Neural cell (in vitro differentiated cells): Measurements from ENCODE around the gene ARFGEF3. TPM values are rescaled to one million over a fixed set of nuclear protein-coding genes. Genes with fewer than 3 reads are reported as not detected.
A peak's percentile ranks its signal among the peaks of the same experiment; 100 is the strongest.

Experiments
- H2AFZ ChIP-seq: fragments of 200-600, 300-800 bp; sonication (generic), shearing (Covaris generic); 2 replicates; pipeline ENCODE4 v1.6.0; 2014; ENCODE audit warnings: low read depth, mild to moderate bottlenecking, antibody characterized with exemption, low read length, moderate library complexity
- H3F3A ChIP-seq: fragments of 200-600 bp; shearing (Covaris generic); 2 replicates; pipeline ENCODE4 v1.6.1; 2016; ENCODE audit warnings: mild to moderate bottlenecking, moderate library complexity, mixed read lengths, antibody characterized with exemption, low read length; ENCODE audit not compliant: insufficient read depth, poor library complexity, severe bottlenecking
- H3K27ac ChIP-seq: fragments of 200-600, 300-800 bp; sonication (generic), shearing (Covaris generic); 2 replicates; pipeline ENCODE4 v1.5.1; 2014; ENCODE audit warnings: mild to moderate bottlenecking, low read length, moderate library complexity
- H3K27me3 ChIP-seq: fragments of 300-800, 200-600 bp; sonication (generic), shearing (Covaris generic); 2 replicates; pipeline ENCODE4 v1.6.0; 2014; ENCODE audit warnings: mild to moderate bottlenecking, low read depth, low read length, moderate library complexity; ENCODE audit not compliant: insufficient read depth
- H3K36me3 ChIP-seq: fragments of 300-800, 200-600 bp; sonication (generic), shearing (Covaris generic); 2 replicates; pipeline ENCODE4 v1.5.1; 2014; ENCODE audit warnings: mild to moderate bottlenecking, antibody characterized with exemption, low read length, moderate library complexity; ENCODE audit not compliant: insufficient read depth
- H3K4me2 ChIP-seq: fragments of 300-800, 200-600 bp; sonication (generic), shearing (Covaris generic); 2 replicates; pipeline ENCODE4 v1.6.0; 2014; ENCODE audit warnings: mild to moderate bottlenecking, low read length
- H3K4me3 ChIP-seq: fragments of 300-800, 200-600 bp; sonication (generic), shearing (Covaris generic); 2 replicates; pipeline ENCODE4 v1.5.1; 2014; ENCODE audit warnings: mild to moderate bottlenecking, low read length, moderate library complexity
- H3K79me2 ChIP-seq: fragments of 200-600 bp; shearing (Covaris generic); replicated peaks from 2 replicates; pipeline ENCODE4 v1.6.0; 2014; ENCODE audit warnings: mild to moderate bottlenecking, low read length, moderate library complexity; ENCODE audit not compliant: insufficient read depth
- H3K9ac ChIP-seq: fragments of 300-800, 200-600 bp; sonication (generic), shearing (Covaris generic); 2 replicates; pipeline ENCODE4 v1.6.1; 2016; ENCODE audit warnings: mild to moderate bottlenecking, low read length, mixed read lengths
- H3K9me2 ChIP-seq: fragments of 200-600 bp; shearing (Covaris generic); 2 replicates; pipeline ENCODE4 v1.6.1; 2016; ENCODE audit warnings: mild to moderate bottlenecking, low read length, mixed read lengths; ENCODE audit not compliant: insufficient read depth
- H3K9me3 ChIP-seq: fragments of 200-600, 300-800 bp; sonication (generic), shearing (Covaris generic); 2 replicates; pipeline ENCODE4 v1.6.1; 2016; ENCODE audit warnings: mild to moderate bottlenecking, mixed run types, low read length, moderate library complexity, mixed read lengths
- H4K20me1 ChIP-seq: fragments of 200-600 bp; shearing (Covaris generic); 2 replicates; pipeline ENCODE4 v1.6.1; 2016; ENCODE audit warnings: mild to moderate bottlenecking, mixed run types; ENCODE audit not compliant: insufficient read depth
- EP300 ChIP-seq: fragments of 450-650 bp; conservative IDR thresholded peaks from 2 replicates; pipeline ENCODE4 v1.6.1; 2014; ENCODE audit warnings: antibody characterized with exemption, mild to moderate bottlenecking, moderate library complexity; ENCODE audit not compliant: poor library complexity, severe bottlenecking
- EZH2 ChIP-seq: fragments of 200-600, 300-800 bp; shearing (Covaris generic), sonication (generic); IDR thresholded peaks from 2 replicates; pipeline ENCODE4 v1.6.1; 2014; ENCODE audit warnings: antibody characterized with exemption, low read length, borderline replicate concordance, mild to moderate bottlenecking; ENCODE audit not compliant: insufficient read depth, poor library complexity, severe bottlenecking
- MXI1 ChIP-seq: fragments of 450-650 bp; conservative IDR thresholded peaks from 2 replicates; pipeline ENCODE4 v1.6.1; 2014; ENCODE audit warnings: antibody characterized with exemption, mild to moderate bottlenecking; ENCODE audit not compliant: poor library complexity, severe bottlenecking
- POLR2AphosphoS5 ChIP-seq: IDR thresholded peaks from 2 replicates; pipeline ENCODE4 v1.6.1; 2012
- RAD21 ChIP-seq: fragments of 450-650 bp; conservative IDR thresholded peaks from 2 replicates; pipeline ENCODE4 v1.6.1; 2014; ENCODE audit warnings: antibody characterized with exemption, mild to moderate bottlenecking, moderate library complexity
- SMC3 ChIP-seq: fragments of 450-650 bp; conservative IDR thresholded peaks from 2 replicates; pipeline ENCODE4 v1.6.1; 2014; ENCODE audit warnings: antibody characterized with exemption, mild to moderate bottlenecking, moderate library complexity; ENCODE audit not compliant: poor library complexity
- TAF1 ChIP-seq: IDR thresholded peaks from 2 replicates; pipeline ENCODE4 v1.6.1; 2012; ENCODE audit warnings: low read depth
- polyA plus RNA-seq: library from polyadenylated mRNA; depleted of rRNA; stranded (reverse); fragments of >200 nt; gene quantifications from 2 replicates; pipeline ENCODE4 v1.2.3, GENCODE V29; 2014
- TF ChIP-seq, protein P1 (sequence below): fragments of 450-650 bp; IDR thresholded peaks from 2 replicates; pipeline ENCODE4 v1.5.1; 2014; ENCODE audit warnings: antibody characterized with exemption, mild to moderate bottlenecking, moderate library complexity; ENCODE audit not compliant: poor library complexity, severe bottlenecking
- TF ChIP-seq, protein P2 (sequence below): IDR thresholded peaks from 2 replicates; pipeline ENCODE4 v1.6.1; 2012; ENCODE audit warnings: borderline replicate concordance

ARFGEF3 gene
- polyA plus RNA-seq, 1 donor from 2014 or later, result 4.6 TPM

DNA sequence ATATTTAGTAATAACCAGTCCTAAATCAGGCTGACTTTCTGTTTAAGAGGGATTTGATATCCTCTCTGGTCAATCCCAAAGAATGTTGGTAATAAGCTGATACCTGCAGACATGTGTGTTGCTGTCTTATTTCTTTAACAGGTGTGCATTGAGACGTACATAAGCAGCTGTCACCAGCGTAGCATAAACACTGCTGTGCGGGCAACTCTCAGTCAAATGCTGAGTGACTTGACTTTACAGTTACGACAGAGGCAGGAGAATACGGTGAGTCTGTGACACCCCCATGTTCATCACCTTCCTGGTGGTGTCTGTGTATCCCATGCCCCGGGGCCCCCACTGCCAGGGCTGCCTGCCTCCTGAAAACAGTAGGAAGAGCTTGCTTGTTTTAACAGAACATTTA lies 76.6 kb downstream of the ARFGEF3 start:
- Histone ChIP-seq H3K4me2 (no peak overlapping the region), H3F3A (no peaks in the 10 kb centered on the region), H2AFZ (no peak overlapping the region), H3K9me2 (no peaks in the 10 kb centered on the region), H3K4me3 (no peak overlapping the region), H3K79me2 (no peaks in the 10 kb centered on the region), H3K27ac (no peak overlapping the region), H3K27me3 (no peaks in the 10 kb centered on the region), H3K9ac (no peak overlapping the region), H3K36me3 (no peaks in the 10 kb centered on the region), H4K20me1 (no peaks in the 10 kb centered on the region), H3K9me3 (no peaks in the 10 kb centered on the region)
- TF ChIP-seq EP300 (peak; percentile 79), POLR2AphosphoS5 (peak; percentile 84), MXI1 (peak; percentile 15), SMC3 (no peak), EZH2 (no peak), TAF1 (no peak), RAD21 (no peak)
- TF ChIP-seq, protein P1, sequence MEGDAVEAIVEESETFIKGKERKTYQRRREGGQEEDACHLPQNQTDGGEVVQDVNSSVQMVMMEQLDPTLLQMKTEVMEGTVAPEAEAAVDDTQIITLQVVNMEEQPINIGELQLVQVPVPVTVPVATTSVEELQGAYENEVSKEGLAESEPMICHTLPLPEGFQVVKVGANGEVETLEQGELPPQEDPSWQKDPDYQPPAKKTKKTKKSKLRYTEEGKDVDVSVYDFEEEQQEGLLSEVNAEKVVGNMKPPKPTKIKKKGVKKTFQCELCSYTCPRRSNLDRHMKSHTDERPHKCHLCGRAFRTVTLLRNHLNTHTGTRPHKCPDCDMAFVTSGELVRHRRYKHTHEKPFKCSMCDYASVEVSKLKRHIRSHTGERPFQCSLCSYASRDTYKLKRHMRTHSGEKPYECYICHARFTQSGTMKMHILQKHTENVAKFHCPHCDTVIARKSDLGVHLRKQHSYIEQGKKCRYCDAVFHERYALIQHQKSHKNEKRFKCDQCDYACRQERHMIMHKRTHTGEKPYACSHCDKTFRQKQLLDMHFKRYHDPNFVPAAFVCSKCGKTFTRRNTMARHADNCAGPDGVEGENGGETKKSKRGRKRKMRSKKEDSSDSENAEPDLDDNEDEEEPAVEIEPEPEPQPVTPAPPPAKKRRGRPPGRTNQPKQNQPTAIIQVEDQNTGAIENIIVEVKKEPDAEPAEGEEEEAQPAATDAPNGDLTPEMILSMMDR, result no peak
- TF ChIP-seq, protein P2, sequence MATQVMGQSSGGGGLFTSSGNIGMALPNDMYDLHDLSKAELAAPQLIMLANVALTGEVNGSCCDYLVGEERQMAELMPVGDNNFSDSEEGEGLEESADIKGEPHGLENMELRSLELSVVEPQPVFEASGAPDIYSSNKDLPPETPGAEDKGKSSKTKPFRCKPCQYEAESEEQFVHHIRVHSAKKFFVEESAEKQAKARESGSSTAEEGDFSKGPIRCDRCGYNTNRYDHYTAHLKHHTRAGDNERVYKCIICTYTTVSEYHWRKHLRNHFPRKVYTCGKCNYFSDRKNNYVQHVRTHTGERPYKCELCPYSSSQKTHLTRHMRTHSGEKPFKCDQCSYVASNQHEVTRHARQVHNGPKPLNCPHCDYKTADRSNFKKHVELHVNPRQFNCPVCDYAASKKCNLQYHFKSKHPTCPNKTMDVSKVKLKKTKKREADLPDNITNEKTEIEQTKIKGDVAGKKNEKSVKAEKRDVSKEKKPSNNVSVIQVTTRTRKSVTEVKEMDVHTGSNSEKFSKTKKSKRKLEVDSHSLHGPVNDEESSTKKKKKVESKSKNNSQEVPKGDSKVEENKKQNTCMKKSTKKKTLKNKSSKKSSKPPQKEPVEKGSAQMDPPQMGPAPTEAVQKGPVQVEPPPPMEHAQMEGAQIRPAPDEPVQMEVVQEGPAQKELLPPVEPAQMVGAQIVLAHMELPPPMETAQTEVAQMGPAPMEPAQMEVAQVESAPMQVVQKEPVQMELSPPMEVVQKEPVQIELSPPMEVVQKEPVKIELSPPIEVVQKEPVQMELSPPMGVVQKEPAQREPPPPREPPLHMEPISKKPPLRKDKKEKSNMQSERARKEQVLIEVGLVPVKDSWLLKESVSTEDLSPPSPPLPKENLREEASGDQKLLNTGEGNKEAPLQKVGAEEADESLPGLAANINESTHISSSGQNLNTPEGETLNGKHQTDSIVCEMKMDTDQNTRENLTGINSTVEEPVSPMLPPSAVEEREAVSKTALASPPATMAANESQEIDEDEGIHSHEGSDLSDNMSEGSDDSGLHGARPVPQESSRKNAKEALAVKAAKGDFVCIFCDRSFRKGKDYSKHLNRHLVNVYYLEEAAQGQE, result no peak

- H3K36me3 ChIP-seq, result no peaks in the 10 kb centered on the region
- TF ChIP-seq RAD21 (no peak), SMC3 (no peak), POLR2AphosphoS5 (no peak), TAF1 (no peak), EZH2 (no peak), EP300 (no peak), MXI1 (no peak)
- TF ChIP-seq, protein P2, result no peak
- TF ChIP-seq, protein P1, result no peak
Measured at GRCh38 chr6:138239774-138240173, 78.0 kb downstream of the ARFGEF3 start.

More at GRCh38 chr6:138239774-138240173, 78.0 kb downstream of the ARFGEF3 start:
- Histone ChIP-seq H3K79me2 (no peaks in the 10 kb centered on the region), H2AFZ (no peak overlapping the region), H3K9ac (no peak overlapping the region), H3K27me3 (no peaks in the 10 kb centered on the region), H3K27ac (no peak overlapping the region), H3K4me2 (no peak overlapping the region), H3K9me2 (no peaks in the 10 kb centered on the region), H3K4me3 (no peak overlapping the region), H3F3A (no peaks in the 10 kb centered on the region), H3K9me3 (no peaks in the 10 kb centered on the region), H4K20me1 (no peaks in the 10 kb centered on the region)
